ENCODE data around the gene MTHFD2L. TPM values are rescaled to one million over a fixed set of nuclear protein-coding genes. Genes with fewer than 3 reads are reported as not detected.

MTHFD2L gene
- total and polyA plus RNA-seq, 9 of the 15 experiments (the other 6 are each of a cell fraction or from before 2014, with no cell fraction given): 10.0 to 39.0 (median 26.0) TPM

DNA sequence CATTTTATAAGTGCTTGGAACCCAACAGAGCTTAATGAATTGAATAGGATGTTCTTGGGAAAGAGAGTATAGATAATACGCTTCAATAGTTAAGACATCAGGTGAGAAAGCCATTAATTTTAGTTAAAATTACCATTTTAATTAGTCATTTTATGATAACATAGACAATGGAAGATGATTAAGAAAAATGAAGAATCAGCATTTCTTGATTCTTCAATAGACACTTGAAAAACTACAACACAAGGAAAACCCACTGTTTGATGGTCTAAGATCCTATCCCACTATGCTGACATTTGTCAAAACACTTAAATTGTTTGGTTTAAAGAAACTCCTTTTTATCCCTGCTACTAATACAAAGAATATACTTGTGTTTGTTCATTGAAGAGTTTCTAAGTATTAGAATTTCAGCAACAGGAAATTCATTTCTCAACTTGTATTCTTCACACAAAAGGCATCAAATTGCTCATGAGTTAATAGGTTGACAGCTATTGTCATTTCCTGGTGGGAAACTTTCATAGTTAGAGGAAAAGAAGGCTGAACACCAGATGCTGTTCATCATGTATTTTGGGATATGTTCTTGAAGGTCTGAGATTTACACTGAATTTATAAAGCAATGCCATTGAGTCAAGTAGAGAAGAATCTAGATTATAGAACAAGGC lies 49.3 kb upstream of the MTHFD2L start (continued):
- TF ChIP-seq BRF2 (IDR thresholded peaks at IDR 0.05; ENCODE audit: borderline replicate concordance, insufficient read depth, insufficient read length): no peak
- TF ChIP-seq BACH1 (tag; IDR thresholded peaks at IDR 0.05): no peak
- no peak for TF ChIP-seq NFRKB (IDR thresholded peaks at IDR 0.05; ENCODE audit: low read depth)
- no peak for TF ChIP-seq SMARCA5 (IDR thresholded peaks at IDR 0.05)
- TF ChIP-seq PHF21A (IDR thresholded peaks at IDR 0.05; ENCODE audit: borderline replicate concordance, low read depth): no peak
- TF ChIP-seq, protein P1, sequence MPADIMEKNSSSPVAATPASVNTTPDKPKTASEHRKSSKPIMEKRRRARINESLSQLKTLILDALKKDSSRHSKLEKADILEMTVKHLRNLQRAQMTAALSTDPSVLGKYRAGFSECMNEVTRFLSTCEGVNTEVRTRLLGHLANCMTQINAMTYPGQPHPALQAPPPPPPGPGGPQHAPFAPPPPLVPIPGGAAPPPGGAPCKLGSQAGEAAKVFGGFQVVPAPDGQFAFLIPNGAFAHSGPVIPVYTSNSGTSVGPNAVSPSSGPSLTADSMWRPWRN (IDR thresholded peaks at IDR 0.05; ENCODE audit: low read depth): no peak
- TF ChIP-seq ZZZ3 (IDR thresholded peaks at IDR 0.05): no peak
- TF ChIP-seq ZNF316 (IDR thresholded peaks at IDR 0.05): peak; percentile 95
- TF ChIP-seq PRMT5 (CRISPR knock-in tag; IDR thresholded peaks at IDR 0.05): no peak
- TF ChIP-seq ZNF175 (CRISPR knock-in tag; IDR thresholded peaks at IDR 0.05; ENCODE audit: low read depth): no peak
- TF ChIP-seq TCF3 (CRISPR knock-in tag; IDR thresholded peaks at IDR 0.05): no peak
- TF ChIP-seq MAFF (IDR thresholded peaks at IDR 0.05; ENCODE audit: low read length): peak; percentile 79
- no peak for TF ChIP-seq RAD51 (IDR thresholded peaks at IDR 0.05; ENCODE audit: borderline replicate concordance, low read depth)
- TF ChIP-seq TFAM (CRISPR knock-in tag; conservative IDR thresholded peaks at IDR 0.05): no peak
- no peak for TF ChIP-seq PTTG1 (tag; IDR thresholded peaks at IDR 0.05; ENCODE audit: low read depth)
- TF ChIP-seq, protein P2, sequence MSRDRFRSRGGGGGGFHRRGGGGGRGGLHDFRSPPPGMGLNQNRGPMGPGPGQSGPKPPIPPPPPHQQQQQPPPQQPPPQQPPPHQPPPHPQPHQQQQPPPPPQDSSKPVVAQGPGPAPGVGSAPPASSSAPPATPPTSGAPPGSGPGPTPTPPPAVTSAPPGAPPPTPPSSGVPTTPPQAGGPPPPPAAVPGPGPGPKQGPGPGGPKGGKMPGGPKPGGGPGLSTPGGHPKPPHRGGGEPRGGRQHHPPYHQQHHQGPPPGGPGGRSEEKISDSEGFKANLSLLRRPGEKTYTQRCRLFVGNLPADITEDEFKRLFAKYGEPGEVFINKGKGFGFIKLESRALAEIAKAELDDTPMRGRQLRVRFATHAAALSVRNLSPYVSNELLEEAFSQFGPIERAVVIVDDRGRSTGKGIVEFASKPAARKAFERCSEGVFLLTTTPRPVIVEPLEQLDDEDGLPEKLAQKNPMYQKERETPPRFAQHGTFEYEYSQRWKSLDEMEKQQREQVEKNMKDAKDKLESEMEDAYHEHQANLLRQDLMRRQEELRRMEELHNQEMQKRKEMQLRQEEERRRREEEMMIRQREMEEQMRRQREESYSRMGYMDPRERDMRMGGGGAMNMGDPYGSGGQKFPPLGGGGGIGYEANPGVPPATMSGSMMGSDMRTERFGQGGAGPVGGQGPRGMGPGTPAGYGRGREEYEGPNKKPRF (IDR thresholded peaks at IDR 0.05; ENCODE audit: low read depth, low read length): no peak
- peak; percentile 90 for TF ChIP-seq C11orf30 (IDR thresholded peaks at IDR 0.05; ENCODE audit: low read depth)
- TF ChIP-seq HCFC1 (IDR thresholded peaks at IDR 0.05; ENCODE audit: low read depth, low read length): no peak
- TF ChIP-seq JUND (IDR thresholded peaks at IDR 0.05; ENCODE audit: borderline replicate concordance, low read depth, low read length): no peak
- TF ChIP-seq JUND (tag; IDR thresholded peaks at IDR 0.05; ENCODE audit: borderline replicate concordance, low read depth, low read length): no peak
- no peak for TF ChIP-seq TCF7L2 (IDR thresholded peaks at IDR 0.05; ENCODE audit: low read depth, low read length)
- peak; percentile 10; the same call in 1 of the 2 replicates for TF ChIP-seq ZNF589 (CRISPR knock-in tag; IDR thresholded peaks at IDR 0.05; ENCODE audit: low read depth)
- peak; percentile 85 for TF ChIP-seq MAFG (tag; conservative IDR thresholded peaks at IDR 0.05)

Measured in K562 (cell line).